GM18499 (cell line): ENCODE data around the gene MCTP1.

ENCODE experiments used
- ATAC-seq: cut with Tn5 transposase; IDR thresholded peaks from one replicate; pipeline ENCODE4 v1.9.1; 2021; ENCODE audit warnings: moderate number of reproducible peaks; ENCODE audit not compliant: insufficient read depth, unreplicated experiment

MCTP1 gene

DNA sequence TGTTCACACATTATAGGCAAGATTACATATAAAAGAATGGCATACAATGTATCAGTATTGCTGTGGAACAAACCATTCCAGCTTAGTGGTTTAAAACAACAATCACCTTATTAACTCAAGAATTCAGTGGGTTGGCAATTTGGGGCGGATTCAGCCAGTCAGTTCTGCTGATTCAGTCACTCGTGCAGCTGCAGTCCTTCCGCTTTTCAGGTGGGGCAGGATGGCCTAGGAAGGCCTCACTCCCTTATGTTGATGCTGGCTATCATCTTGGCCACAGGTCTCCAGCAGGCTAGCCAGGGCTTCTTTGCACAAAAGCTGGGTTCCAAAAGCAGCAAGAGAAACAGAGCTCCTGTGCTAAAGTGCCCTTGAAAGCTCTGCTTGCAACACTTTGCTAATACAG lies 150.6 kb downstream of the MCTP1 start:
- ATAC-seq: no peak

DNA sequence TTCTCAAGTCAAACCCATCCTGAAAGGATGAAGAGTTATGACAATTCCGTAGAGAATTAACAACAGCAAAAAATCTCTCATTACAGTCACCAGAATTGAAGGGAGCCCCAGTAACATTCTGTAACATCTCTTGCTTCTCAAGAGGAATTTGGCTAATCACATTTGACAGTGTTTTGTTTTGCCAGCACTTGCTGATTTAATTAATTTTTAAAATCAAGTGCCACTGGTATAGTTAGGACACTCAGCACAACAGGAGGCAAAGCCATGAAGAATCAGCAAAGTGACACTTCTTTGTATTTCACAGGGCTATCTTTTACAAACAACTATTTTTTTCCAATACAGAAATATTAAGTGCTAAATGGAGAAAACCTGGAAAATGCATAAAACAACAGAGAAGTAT lies 152.8 kb downstream of the MCTP1 start:
- no peak for ATAC-seq

DNA sequence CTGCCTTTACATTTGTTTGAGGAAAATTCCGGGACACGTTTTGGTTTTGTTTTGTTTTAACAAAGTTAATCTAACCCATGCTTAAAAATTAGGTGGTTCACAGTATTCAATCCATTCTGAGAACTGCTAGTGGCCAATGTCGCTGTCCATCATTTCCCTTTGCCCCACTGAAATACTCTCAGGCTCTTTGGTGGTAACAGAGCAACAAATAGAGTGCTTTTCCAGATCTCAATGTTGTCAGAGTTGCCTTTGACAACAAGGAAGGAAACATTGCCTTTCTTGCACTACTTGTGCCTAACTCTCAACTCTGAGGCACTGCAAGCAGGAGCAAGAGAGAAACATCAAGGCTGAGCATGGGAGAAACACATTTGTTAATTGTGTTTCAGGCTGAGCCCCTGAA lies 154.0 kb downstream of the MCTP1 start:
- no peak for ATAC-seq

DNA sequence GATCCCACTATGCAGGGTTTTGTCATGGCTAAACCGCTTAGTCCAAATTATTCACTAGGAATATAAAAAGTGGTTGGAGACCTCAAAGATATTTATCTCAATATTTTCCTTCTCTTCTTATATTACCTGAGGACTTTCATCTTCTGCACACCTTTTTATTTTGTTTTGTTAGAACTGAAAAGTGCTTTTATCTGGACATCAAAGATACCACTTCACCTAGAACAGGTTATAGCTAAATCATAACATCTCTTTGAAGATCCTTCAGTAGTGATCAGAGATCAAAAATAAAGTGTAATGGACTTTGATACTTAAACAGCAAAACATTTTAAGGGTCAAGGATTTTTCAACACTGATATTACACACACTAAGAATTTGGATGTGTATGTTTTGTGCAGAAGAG lies 160.2 kb downstream of the MCTP1 start:
- ATAC-seq: no peak

DNA sequence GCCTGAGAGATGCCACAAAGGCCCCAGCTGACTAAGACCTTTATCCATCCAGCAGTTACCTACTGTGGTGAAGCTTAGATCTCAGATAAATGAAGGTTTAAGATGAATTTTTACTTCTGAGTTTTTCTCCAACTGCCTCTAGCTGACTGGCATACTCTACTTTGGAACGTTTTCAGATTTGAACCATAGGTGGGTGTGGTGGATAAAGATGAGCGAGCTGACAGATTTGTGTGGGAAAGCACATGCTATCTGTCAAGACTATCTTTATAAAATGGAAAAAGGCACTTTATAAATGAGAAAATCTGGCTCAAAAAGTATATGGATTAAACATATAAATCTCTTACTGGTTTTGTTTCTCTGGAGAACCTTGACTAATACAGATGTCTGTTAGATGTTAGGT lies 160.8 kb downstream of the MCTP1 start:
- no peak for ATAC-seq

DNA sequence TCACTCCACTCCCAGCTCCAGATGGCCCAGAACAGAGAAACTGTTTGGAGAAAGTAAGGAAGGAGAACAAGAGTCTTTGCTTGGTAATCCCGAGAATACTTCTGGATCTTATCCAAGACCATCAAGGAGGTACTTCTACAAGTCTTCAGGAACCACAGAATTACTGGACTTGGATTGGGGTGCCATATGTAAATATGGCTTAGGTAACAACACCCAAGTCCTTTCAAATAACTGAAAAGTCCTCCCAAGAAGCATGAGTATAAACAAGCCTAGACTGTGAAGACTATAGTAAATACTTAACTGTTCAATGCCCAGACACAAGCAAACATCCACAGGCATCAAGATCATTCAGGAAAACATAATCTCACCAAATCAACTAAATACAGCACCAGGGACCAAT lies 170.0 kb downstream of the MCTP1 start:
- ATAC-seq: no peak

DNA sequence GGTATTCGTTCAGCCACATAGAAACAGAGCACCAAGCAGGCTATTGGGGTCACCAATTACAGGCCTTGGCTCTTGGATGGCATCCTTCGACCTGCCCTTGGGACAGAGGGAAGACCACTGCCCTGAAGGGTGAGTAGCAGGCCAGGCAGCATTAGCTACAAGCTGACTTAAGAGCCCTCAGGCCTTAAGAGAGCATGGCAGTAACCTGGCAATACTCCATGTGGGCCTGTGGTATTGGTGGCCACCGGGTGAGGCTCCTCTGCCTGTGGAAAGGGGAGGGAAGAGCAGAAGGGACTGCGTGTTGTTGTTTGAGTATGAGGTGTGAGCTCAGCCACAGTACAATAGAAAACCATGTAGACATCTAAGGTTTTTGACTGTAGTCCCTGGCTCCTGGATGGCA lies 170.6 kb downstream of the MCTP1 start:
- ATAC-seq: no peak

DNA sequence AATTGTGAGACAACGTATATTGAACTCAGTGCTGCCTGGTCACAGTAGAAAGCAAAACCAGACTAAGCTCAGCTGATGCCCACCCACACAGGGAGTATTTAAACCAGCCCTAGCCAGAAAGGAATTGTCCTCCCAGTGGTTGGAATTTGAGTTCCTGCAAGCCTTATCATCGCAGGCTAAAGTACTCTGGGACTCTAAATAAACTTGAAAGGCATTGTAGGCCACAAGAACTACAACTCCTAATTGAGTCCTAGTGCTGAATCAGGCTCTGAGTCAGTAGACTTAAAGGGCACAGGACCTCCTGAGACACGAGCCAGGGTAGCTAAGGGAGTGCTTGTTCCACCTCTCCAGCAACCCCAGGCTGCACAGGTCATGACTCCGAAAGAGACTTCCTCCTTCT lies 171.4 kb downstream of the MCTP1 start:
- no peak for ATAC-seq

DNA sequence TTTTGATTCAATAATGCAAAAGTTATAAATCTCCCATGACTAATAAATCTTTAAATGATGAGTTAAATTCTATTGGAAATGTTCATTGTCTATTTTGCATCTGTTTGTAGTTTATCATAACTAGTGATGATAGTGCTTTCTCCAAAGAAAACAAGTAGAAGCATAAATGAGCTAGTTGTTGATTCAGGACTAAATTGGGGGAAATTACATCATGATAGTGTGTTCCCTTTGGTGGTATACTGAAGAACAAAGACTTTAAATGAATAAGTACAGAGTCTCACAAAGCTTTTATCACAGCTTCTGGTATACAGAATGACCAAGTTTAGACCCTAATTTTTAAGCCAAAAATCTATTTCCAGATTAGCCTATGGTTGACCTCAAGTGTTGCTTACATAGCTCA lies 173.8 kb downstream of the MCTP1 start:
- ATAC-seq: no peak

DNA sequence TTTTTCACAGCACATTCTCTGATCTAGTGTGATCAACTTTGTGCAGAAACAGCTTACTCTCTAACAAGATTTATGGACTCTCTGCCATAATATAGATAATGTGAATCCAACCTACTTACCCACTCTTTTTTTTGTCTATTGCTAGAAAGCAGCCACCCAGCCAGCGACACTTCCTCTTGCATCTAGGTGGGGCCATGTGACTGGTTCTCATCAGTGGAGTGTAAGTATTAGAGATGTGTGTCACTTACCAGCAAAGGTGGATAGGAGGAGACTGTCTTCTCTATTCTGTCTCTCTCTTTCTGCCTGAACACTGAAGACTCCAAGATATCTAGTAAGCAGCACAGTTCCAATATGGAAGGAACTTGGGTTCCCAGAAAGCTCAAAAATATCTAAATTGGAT lies 174.8 kb downstream of the MCTP1 start:
- no peak for ATAC-seq

DNA sequence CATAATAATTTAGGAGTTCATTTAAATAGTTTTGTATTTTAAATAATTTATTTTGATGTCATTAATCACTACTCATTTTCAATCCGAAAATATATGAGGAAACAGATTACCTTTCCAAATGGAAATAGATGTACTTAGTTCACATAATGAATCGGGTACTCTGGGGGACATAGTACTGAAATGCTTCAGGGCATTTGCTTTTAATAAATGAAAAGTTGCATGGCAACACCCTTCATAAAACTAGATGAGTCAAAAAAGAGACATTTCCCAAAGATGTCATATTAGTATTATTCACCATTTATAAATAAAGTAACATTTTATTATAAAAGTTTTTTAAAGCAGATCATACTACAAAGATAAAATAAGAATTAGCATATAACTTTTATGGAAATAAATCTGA lies 177.8 kb downstream of the MCTP1 start:
- no peak for ATAC-seq

DNA sequence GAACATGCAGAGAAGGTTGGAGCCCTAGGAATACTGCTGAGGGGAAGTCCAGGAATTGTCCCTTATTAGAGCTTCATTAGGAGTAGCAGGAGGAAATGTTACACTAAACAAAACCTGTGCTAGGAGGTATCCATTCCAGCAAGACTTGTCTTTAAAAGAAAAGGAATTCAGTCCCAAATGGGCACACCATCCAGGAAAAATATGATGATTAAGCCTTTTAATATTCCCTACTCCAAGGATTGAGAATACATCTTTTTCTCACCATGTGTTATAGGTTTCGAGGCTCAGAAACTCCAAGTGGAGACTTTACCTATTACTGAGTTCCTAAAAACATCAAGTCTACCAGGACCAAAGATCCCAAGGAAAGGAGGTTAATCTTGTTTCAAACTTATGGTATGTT lies 179.3 kb downstream of the MCTP1 start:
- no peak for ATAC-seq

DNA sequence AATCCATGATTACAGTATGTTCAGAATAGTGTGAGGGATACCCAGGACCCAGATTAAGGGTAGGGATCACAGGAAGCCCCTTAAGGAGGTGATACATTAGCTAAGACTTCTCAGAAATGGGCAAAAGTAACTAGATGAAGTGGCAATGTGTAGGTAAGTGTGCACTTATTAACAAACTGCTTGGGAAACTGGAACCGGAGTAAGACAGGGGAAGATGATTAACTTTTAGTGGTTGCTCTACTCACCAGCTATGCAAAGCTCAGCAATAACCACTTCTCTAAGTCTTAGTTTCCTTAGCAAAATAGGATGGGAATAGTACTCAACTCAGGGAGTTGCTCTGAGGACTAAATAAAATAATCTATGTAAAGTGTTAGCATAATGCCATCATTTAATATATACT lies 182.2 kb downstream of the MCTP1 start:
- peak; percentile 79 for ATAC-seq

DNA sequence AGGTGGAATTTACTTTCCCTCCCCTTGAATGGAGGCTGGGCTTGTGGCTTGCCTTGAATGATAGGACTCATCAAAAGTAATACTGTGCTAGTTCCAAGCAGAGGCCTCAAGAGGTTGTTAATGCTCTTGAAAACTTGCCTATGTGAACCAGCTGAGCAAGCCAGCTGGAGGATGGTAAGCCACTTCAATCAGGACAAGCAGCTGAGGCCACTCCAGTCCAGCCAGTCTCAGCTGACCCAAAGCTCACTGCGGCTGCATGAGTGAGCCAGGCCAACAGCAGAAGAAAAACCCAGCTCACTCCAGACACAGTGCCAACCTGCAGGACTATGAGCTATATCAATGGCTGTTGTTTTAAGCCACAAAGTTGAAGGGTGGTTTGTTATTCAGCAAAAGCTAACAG lies 182.8 kb downstream of the MCTP1 start:
- ATAC-seq: no peak

DNA sequence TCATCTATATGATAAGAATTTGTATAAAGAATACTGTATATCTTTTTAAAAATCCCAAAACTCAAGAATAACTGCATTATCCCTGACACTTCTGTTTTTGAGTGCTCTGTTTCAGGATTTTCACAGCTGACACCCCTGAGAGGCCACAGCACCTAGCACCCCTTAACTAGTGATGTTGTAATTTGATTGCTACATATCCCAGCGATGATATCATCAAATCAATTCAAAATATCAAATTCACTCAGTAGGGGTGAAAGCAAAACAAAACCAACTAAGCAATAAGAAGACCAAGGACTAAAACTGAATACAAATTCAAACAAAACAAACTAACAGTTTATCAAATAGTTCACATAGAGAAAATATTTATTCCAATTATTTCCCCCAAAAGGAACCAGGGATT lies 184.3 kb downstream of the MCTP1 start:
- ATAC-seq: no peak

DNA sequence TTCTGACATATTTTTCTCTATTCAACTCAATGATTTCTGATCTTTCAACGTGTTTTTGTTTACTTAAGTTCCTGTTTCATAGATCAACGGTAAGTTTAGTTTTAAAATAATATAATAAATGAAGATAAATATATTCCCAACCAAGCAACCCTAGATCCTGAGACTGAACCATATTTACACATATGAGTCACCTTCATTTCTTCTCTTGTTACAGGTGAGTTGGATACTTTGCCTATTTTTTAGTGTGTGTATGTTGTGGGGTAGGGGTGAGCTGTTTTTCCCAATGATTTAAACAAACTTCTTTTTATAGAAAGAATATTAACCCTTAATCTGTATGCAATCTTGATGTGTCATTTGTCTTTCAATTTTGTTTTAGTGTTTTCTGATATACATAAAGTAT lies 186.9 kb downstream of the MCTP1 start:
- no peak for ATAC-seq

DNA sequence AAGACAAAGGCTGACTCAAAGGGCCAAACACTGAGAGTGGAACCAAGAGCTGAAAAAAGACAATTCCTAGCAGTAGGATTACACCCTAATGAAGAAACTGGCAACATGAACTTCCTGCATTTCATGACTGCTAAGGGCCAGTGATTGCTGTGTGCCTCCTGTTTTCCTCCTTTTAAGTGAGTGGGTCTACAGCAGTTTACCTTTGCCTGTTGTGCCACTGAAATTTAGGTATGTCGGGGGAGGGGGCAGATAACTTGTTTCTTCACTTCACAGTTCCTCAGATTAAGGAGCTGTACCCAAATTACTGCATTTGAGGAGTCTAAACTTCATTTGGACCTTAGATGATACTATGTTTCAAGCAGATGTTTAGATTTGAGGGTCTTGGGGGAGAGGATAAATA lies 191.7 kb downstream of the MCTP1 start:
- ATAC-seq: no peak

DNA sequence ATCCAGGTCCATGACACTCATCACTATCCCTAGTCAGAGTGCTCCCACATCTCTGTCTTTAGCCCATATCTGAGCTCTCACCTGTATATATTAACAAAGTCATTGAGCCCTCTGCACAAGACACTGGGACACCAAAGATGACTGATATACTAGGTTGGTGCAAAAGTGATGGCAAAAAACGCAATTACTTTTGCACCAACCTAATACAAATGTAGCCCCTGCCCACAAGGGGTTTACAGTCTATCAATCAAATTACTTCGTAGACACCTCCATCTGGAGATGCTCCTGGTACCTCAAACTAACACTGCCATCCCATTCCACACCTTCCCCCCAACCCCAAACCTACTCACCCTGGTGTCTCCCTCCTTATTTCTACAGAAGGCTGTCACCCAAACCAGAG lies 194.1 kb downstream of the MCTP1 start:
- ATAC-seq: no peak

DNA sequence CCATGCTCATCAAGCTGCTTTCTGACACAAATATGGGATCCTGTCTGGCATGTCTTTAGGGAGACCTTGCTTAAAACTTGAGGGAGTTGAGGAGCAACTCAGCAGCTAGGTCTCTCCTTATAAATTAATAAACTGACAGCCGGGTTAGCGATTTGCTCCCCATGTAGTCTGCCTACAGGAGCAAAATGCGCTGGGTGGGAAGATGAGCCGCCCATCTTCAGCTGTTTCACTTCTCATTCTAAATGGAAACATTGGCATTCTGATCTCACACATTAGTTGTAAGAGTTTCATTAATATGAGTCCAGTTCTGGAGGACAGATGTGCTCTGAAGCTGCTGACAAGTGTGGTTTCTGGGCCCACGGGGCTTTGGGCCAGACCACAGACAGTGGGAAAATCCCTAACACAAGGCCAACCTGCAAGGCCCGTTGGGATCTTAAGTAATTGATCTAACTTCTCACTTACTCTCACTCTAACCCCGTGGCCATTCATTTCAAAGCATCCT lies 197.0 kb downstream of the MCTP1 start:
- ATAC-seq: peak; percentile 75

DNA sequence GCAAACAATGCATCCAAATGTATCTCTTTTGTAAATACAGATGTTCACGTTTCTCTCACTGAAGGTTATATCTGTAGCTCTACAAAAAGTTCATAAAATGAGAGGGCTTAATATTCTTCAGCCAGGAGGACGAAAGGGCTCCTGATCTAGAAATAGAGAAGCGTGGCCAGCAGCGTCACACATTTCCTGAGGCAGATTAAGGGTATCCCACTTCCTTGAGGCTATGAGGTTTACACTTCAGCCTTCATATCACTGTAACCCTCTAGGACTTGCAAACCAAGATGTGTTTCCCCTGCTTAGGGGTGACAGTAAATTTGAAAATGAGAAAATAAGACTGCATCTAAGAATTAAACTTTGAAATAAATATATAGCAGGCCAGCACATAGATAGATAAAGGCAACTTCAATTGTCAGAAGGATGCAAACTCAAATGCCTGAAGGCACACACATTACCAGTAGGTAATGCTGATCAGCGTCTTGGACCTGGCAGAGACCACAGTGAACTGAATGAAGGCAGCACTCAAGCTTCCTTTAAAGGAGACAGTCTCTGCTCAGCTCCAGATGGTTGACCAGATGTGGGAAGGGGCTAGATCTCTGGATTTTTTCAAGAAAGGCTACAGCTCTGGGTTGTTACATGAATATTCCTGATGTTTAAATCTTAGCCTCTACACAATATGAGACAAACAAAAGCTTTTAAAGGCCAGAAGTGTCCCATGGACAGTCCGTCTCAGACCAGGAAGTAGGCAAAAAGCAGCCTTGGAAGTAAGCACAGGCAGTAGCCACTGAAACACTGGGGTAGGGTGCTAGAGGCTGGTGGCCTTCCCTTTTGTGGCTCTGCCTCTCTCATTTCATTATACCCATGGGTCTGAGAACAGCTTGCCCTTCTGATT lies 197.7 kb downstream of the MCTP1 start:
- peak; percentile 25 for ATAC-seq

DNA sequence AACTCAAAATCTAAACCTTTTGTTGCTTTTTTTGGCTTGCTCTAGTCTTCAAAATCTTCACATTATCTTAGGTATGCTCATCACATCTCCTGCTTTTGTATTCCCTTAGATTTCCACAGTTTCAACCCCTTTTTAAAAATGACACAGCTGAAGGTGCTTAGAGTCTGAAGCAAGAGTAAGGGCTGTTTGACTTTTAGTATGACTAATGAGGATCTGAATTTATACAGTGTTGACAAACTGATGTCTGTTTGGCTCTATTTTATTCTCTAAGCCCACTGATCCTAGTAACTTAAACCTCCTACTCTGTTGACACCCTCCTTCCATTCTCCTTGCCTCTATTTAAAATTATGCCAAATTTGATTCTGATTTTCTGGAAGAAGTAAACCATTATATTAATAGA lies 200.1 kb downstream of the MCTP1 start:
- ATAC-seq: no peak

DNA sequence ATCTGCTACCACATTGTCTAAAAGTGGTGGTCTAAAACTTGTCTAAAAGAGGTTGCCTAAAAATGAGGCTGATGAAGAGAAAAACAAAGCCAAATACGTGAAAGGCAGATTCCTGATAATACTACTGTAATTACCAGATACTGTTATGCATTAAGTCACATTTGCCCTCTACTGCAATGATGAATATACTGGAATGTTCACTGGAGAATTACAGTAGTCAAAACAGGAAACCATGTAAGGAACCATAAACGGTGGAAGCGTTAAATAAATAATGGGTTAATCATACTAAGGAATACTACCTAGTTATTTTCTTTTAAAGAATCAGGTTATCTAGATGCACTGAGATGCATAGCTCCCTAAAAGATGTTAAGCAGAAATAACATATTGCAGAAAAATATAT lies 201.3 kb downstream of the MCTP1 start:
- no peak for ATAC-seq
